G401.6 (cell line): ENCODE measurements around the gene ACO2.
"Not testable (repeated sequence)": the region's sequence is repeated elsewhere in the genome, so short reads cannot be mapped to it uniquely, and the experiment has no call there.

Experiments used
- FAIRE-seq: peaks from 2 replicates; lab custom pipeline; 2012; peaks lifted over from hg19 to GRCh38; lab: Jason Lieb, UNC

Gene ACO2

DNA sequence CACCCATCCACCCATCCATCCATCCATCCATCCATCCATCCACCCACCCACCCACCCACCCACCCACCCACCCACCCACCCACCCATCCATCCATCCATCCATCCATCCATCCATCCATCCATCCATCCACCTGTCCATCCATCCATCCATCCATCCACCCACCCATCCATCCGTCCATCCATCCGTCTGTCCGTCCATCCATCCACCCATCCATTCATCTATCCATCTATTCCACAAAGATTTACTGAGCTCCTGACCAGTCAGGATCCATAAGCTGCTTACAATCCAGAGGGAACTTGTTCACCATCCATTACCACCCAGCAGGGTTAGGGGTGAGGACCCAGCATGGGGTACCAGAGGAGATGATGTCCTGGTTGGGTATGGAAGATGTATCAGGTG is 103.4 kb downstream of the ACO2 start:
- not testable (repeated sequence) for FAIRE-seq

DNA sequence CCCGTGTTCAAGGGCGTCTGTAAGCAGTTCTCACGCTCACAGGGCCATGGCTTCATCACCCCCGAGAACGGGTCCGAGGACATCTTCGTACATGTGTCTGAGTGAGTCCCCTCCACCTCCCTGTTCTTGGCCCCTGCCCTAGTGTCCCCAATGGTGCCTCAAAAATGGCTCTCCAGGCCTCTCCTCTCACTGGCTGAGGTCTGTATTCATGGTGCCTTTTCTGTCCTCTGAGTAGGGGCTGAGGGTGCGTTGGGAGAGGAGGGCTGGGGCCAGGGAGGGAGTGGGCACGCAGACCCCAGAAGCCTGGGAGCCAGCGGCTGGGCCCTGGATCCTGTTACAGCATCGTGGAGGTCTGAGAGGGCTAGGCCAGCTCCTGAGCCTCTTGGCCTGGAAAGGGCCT is 104.8 kb downstream of the ACO2 start:
- FAIRE-seq, result no peak

DNA sequence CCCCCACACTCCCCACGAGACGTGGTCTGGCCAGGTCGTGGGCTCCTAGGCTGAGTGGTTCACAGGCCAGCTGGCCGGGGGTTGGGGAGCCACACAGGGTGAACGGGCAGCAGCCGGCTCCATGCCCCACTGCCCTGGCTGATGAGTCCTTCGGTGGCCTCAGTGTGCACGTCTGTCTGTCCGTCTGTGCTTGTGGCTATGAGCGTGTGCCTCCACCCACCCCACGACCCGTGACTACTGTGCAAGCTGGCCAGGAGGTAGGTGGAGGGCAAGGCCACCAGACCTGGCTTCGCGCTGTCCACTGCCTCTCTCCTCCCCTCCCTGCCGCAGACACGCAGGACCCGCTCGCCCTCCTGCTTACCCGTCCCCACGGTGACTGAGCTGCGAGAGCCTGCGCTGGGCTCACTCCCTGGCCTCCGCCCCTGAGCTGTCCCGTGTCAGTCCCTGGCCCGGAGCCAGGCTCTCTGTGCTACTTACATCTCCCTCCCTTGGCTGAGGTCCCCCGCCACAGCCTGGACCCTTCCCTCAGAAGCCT is 106.0 kb downstream of the ACO2 start:
- no peak for FAIRE-seq

DNA sequence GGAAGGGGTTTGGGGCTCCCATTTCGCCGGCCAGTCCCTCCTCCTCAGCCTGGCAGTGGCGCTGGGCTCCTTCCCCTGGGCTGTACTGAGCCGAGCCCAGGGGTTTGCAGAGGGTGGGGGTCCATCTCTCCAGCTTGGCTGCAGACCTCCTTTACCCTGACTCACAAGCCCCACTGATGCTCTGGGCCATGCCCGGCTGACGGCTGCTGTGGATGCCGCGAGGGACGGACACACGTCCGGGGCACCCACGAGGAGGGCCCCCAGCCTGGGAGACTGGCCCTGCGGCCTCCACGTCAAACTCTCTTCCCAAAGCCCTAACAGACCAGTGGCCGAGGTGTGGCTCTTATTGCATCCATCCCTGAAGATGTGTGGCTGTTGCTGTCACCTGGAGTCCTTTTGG is 106.6 kb downstream of the ACO2 start:
- no peak for FAIRE-seq

DNA sequence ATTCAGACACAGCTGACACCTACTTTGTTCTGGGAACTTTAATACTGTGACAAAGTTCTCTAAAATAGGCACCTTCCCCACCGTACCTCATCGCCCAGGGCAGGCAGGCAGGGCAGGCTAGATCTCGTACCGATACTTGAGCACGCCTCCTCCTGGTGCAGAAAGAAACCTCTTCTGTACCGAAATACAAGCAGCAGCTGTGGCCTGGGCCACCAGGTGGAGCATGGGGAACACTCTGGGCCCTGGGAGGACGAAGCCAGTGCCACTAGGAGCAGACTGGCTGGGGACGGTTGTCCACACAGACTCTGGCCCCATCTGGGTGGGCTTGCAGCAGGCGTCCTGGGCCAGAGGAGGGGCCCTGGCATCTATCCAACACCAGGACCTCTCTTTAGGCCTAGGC is 108.0 kb downstream of the ACO2 start:
- peak; percentile 91 for FAIRE-seq

DNA sequence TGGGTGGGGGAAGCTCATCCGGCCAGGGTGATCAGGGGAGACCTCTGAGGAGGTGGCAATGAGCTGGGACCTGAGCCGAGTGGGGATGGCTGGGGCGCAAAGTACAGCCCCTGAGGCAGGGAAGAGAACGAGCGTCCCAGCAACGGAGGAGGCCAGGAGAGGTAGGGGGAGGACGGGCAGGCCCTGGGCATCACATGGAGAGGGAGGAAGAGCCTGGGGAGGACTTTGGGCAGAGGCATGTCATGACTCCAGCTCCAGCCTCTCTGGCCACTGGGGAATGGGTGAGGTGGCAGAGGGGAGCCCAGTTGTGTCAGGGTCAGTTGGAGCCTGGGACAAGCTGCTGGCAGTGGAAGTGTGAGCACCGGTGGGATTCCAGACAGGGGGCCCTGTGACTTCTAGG is 109.2 kb downstream of the ACO2 start:
- no peak for FAIRE-seq
